Measurements from ENCODE around the gene NDUFV1.
"Not testable (repeated sequence)": the region's sequence is repeated elsewhere in the genome, so short reads cannot be mapped to it uniquely, and the experiment has no call there.

Gene NDUFV1

GRCh38 chr11:67586568-67587250 is 20.0 kb upstream of the NDUFV1 start:
- no peak for DNase-seq

GRCh38 chr11:67588136-67588503 is 18.6 kb upstream of the NDUFV1 start:
- DNase-seq = no peak

GRCh38 chr11:67588899-67589415 is 17.8 kb upstream of the NDUFV1 start:
- DNase-seq = not testable (repeated sequence)

- no peak for DNase-seq
Measured at GRCh38 chr11:67592880-67593564, 13.7 kb upstream of the NDUFV1 start.

GRCh38 chr11:67593565-67593905 is 13.2 kb upstream of the NDUFV1 start:
- no peak for DNase-seq

- no peak for DNase-seq
Measured at GRCh38 chr11:67594480-67594879, 12.3 kb upstream of the NDUFV1 start.

GRCh38 chr11:67596753-67597300 is 9.9 kb upstream of the NDUFV1 start:
- no peak for DNase-seq

- not testable (repeated sequence) for DNase-seq
Measured at GRCh38 chr11:67597458-67597857, 9.3 kb upstream of the NDUFV1 start.

GRCh38 chr11:67597963-67598362 is 8.8 kb upstream of the NDUFV1 start:
- not testable (repeated sequence) for DNase-seq

GRCh38 chr11:67599149-67599548 is 7.6 kb upstream of the NDUFV1 start:
- DNase-seq = no peak

GRCh38 chr11:67600324-67601029 is 6.3 kb upstream of the NDUFV1 start:
- no peak for DNase-seq

GRCh38 chr11:67601098-67601497 is 5.6 kb upstream of the NDUFV1 start:
- DNase-seq = no peak

GRCh38 chr11:67604119-67604518 is 2.6 kb upstream of the NDUFV1 start:
- not testable (repeated sequence) for DNase-seq

GRCh38 chr11:67604815-67605214 is 1.9 kb upstream of the NDUFV1 start:
- no peak for DNase-seq

GRCh38 chr11:67605231-67606011 is 1.3 kb upstream of the NDUFV1 start:
- no peak for DNase-seq

GRCh38 chr11:67606093-67606491 is 644 bp upstream of the NDUFV1 start:
- DNase-seq = no peak

- no peak for DNase-seq
Measured at GRCh38 chr11:67607507-67607906, 771 bp downstream of the NDUFV1 start.

- no peak for DNase-seq
Measured at GRCh38 chr11:67608486-67608885, 1.8 kb downstream of the NDUFV1 start.

- no peak for DNase-seq
Measured at GRCh38 chr11:67609316-67609715, 2.6 kb downstream of the NDUFV1 start.

GRCh38 chr11:67610302-67610868 is 3.6 kb downstream of the NDUFV1 start:
- DNase-seq = no peak

- DNase-seq = no peak
Measured at GRCh38 chr11:67611165-67611564, 4.4 kb downstream of the NDUFV1 start.

Data from SHP77 treated with DMSO at 0.1 percent for 48 hours (cell line).